Left colon (tissue), 2 donors: ENCODE results near the gene MEGF11. TPM values are rescaled to one million over a fixed set of nuclear protein-coding genes. Genes with fewer than 3 reads are reported as not detected.

Experiments
- ATAC-seq: fragments of 200-7000 bp; cut with Tn5 transposase; one replicate; pipeline ENCODE4 v1.9.1; 2020; ENCODE audit warnings: mild to moderate bottlenecking, moderate library complexity
- DNase-seq, 2 donors: peaks; one replicate each; pipeline ENCODE4 v3.0.0-alpha.2; 2020
- intact Hi-C, 2 donors: fragments of 100-400 bp; cut with DNase I in 1 of 2; cut with micrococcal nuclease in 1 of 2; formaldehyde crosslinking; loops; one replicate each; pipeline versions ENCODE4 v1.11.2 to v1.14.0; 2022; cut with DNase I, micrococcal nuclease
- total RNA-seq, 2 donors: library from RNA; stranded (reverse); fragmentation: NEBNext Ultra II Directional; extraction: Animal tissue kit (Norgen Biotek cat#: 25700); gene quantifications; one replicate each; pipeline ENCODE4 v1.2.1, GENCODE V29; 2021
- donor health status: DM: no; HTN: no; CAD: no.
- donor health status: DM: yes; HTN: yes; CAD: no.

Gene MEGF11
- total RNA-seq, 2 donors from 2014 or later = not detected

DNA sequence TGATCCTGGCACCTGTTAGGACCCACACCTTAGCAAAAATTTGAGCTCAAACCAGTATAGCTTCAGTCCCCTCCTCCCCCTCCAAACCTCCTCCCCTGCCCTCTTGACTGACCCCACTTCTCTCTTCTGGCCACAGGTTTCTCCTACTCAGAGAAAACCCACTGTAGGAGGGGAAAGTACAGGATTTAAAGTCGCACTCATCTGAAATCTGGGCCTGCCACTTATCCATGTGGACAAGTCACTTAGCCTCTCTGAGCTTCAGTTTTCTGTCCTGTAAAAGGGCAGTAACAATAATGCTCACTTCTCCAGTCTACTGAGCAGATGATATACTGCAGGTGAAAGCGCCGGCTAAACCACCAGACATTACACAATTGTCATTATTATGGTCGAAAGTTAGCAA, 142.7 kb downstream of the MEGF11 start:
- no peak for ATAC-seq
- DNase-seq = no peak
- intact Hi-C loops = no loop called here

DNA sequence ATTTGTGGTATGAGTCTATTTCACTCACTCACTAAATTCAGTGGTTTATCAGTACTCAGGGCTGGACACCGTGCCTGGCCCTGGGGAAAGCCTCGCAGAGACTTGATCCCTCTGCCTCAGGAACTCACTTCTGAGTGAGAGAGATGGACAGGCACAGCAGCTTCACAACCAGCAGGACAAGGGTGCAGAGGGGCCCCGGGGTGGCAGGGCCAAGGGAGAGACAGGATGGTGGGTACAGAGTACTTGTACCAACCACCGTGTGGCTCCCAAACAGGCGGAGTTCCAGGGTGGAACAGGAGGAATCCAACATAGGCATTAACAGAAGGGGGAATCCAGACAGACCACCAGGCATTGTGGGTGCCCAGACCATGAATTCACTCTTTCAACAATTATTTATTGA, 143.7 kb downstream of the MEGF11 start:
- intact Hi-C loops = no loop called here
- no peak for DNase-seq
- ATAC-seq = no peak

DNA sequence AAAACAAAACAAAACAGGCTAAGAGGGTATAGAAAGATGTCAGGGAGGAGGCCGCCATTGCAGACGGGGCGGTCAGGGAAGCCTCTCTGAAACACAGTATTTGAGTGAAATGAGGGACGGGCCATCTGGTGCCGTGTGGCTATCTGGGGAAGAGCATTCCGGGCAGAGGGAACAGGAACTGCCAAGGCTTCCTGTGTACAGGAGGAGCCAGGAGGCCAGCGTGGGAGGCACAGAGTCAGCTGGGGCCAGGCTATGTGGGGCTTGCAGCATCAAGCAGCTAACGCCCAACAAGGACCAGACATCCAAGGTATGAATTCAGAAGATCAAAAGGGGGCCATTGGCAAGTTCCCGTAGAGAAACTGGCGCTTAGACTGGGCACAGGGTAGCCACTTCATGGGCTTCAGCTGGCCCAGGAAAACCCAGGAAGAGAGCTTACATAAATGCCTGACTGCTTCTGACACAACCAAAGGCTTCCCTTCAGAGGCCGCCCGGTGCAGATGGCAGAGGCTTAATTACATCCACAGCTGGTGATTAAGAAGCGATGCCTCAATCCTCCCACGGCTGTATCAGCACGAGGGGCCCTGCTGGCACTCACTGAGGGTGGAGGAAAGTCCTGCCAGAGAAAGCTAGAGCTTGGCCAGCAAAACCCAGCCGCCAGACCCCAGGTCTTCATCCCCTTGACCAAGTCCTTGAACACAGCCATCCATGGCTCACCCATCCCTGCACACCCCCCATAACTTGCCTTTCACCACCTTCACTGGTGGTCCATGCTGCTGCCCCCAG, 144.9 kb downstream of the MEGF11 start:
- intact Hi-C loops = no loop called here
- DNase-seq (no peak), ATAC-seq (no peak)

DNA sequence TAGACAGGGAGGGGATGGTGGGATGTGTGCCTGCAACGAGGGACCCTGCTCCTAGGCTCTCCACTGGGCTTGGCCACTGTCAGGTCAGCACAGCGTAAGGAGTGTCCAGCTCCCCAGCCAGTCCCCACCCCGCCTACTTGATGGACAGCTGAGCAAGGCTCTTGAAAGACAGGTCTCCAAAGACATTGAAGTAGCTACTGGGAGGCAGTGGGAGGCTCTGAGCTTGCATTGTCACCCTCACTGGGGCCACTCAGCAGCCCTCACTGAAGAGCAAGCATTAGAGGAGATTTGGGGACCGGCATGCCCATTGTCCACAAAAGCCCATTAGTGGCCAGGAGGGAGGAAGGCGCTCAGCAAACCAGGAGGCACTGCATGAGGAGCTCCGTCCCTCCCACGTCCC, 146.5 kb downstream of the MEGF11 start:
- ATAC-seq (no peak), DNase-seq (no peak)
- intact Hi-C loops = no loop called here

DNA sequence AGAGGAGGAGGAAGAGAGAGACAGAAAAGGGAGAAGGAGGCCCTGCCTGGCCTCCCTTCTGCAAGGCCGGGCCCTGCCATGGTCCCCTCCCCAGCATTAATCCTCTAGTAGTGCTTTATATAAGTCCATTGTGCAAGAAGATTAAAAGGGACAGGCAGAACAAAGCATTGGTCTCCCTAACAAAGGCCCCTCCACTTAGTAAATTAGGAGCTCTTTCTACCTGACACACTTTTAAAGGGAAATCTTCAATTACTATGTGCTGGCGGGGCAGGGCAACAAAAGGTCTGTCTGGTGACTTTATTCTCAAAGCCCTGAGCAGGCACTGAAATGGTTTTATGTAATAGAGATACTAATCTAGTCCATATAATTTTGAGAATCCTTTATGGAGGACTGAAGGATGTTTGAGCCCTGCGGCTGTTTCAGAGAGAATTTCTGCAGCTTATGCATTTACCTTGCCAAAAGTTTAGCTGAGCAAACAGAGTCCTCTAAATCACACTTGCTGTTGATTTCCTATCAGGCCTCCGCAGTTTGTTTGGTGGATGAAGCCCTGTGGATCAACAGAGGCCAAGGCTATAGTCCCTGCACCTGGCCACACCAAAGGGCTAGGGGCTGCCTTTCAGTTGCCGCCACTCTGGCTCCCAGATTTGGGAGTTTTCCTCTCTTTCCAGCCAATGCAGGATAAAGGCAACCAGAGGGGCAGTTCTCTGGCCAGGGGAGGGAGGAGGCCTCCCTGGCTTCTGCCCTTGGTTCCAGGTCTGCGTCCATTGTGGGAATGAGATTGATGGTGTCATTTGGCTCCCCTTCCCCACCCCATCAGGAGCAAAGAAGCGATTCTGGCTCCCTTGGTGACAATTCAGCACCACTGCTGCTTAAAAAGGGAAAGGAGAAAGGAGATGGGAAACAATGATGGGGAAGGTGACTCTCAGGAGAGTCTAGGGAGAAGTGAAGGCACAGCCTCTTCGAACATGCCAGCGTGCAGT, 148.0 kb downstream of the MEGF11 start:
- no peak for ATAC-seq
- no peak for DNase-seq
- intact Hi-C loops = no loop called here

DNA sequence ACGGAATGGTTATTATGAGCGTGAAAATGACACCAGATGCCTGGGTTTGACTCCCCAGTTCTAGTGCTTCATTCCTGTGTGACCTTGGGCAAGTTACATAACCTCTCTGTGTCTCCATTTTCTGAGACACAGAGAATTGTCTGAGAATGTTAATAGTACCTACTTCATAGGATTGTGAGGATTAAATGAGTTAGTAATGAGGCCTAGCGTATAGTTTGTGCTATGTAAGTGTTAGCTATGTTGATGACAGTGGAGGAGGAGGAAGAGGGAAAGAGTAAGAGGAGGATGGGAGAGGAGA, 150.3 kb downstream of the MEGF11 start:
- DNase-seq (no peak), ATAC-seq (no peak)
- intact Hi-C loops = no loop called here

DNA sequence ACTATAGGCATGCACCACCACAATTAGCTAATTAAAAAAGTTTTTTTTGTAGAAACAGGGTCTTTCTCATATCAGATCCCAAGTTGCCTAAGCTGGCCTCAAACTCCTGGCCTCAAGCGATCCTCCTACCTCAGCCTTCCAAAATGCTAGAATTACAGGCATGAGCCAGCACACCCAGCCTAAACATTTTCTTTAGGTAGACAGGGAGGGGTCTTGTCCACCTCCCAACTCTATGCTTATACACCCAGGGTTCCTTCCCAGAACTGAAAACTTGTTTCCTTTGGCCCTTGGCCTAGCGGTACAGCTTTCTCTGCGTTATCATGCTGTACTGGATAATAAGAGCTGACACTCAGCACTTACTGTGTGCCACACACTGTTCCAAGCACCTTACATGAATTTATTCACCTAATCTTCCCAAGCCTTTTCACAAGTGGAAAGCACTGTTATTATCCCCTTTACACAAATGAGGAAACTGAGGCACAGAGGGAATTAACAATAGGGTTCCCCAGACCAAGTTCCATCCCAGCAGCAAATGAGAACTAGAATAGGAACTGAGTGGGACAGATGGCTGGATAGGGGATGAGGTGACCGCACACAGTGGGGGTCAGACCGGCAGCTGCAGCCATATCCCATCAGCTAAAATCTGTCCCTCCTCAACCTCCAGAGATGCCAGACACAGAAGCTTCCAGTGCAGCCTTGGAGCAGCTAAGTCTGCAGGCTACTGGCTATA, 150.8 kb downstream of the MEGF11 start:
- intact Hi-C loops = no loop called here
- ATAC-seq (no peak), DNase-seq (no peak)

DNA sequence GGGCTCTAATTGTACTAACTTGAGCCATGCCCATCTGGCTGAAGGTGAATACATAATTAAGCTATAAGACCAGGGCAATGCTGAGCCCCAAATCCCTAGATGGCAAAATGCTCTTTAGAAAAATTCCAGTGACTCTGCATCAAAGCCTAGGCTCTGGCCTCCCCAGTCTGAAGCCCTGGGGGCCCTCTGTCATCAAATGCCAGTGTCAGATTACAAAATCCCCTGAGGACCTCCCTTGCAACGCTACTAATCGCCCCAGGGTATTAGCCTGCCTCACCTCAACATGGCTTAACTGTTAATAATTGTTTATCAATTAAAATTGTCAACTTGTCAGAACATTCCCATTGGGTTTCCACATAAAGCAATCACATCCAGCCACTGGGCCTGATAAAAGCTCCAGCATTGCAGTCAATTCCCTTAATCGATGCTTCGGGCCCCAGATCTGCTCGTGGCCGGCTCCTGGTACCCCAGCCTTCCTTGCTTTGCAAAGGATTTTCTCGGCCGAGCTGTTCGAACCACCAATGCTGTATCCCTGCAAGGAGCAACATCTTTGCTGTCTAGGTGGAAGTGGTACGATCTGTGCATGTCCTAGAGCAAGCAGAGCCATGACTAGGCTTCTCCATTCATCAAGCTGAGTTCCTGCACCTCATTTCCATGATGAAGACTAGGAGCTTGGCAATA, 151.7 kb downstream of the MEGF11 start:
- intact Hi-C loops = no loop called here
- DNase-seq = no peak
- no peak for ATAC-seq

DNA sequence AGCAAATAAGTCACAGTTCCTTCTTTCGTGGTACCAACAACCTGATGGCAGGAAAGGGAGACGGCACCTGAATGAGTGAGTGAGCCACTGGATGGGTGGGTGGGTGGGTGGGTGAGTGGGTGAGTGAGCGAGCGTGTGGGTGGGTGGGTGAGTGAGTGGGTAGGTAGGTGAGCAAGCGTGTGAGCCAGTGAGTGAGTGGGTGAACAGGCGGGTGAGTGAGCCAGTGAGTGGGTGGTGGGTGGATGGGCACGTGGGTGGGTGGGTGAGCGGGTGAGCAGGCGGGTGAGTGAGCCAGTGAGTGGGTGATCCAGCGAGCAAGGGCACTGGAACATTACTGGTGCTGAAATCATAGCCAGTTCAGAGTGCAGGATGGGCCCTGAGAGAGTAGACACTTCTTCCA, 152.8 kb downstream of the MEGF11 start:
- no peak for DNase-seq
- no peak for ATAC-seq
- intact Hi-C loops = no loop called here

DNA sequence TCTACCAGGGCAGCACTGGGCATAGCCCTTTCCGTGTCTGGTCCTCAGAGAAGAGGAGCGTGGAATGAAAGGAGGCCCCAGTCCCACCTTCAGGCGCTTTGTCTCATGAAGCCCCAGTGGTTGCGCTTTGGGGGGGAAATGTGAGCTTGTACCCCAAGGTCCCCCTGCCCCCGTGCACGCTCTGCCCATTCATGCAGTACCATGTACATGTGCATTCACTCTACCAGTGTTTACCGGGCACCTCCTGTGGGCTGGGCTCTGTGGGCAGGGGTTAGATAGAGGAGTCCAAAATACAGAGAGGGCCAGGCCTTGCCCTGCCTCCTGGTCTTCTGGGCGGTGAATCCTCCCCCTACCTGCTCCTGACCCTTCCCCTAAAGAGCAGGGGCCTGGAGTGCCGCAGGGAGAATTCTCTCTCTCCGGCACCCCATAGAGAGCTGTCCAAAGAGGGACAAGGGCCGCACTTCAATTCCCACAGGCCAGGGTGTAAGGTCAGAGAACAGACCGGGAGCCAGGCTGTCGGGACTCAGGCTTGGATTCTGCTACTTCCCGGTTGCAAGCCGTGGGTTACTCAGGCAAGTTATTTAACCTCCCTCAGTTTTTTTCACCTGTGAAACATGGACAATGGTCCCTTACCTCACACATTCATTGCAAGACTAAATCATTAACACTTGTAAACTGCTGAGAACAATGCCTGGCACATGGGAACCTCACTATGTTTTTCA, 153.4 kb downstream of the MEGF11 start:
- ATAC-seq (no peak), DNase-seq (no peak)
- intact Hi-C loops = no loop called here

DNA sequence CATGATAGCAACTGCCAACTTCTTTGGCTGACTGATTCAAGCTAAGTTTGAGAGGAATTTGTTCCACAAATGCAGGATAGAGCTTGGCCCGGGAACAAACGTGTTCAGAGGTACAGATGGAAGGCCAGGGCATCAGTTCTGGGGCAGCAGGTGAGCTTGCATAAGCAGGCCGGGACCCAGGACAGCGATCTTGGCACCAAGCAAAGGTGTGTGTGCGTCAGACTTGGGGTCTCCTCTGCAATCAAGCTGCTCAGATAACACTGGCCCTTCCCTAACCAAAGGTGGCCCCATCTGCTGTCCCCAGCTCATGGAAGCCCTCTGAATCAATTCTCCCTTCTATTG, 155.6 kb downstream of the MEGF11 start:
- intact Hi-C loops = no loop called here
- DNase-seq = no peak
- ATAC-seq = no peak

DNA sequence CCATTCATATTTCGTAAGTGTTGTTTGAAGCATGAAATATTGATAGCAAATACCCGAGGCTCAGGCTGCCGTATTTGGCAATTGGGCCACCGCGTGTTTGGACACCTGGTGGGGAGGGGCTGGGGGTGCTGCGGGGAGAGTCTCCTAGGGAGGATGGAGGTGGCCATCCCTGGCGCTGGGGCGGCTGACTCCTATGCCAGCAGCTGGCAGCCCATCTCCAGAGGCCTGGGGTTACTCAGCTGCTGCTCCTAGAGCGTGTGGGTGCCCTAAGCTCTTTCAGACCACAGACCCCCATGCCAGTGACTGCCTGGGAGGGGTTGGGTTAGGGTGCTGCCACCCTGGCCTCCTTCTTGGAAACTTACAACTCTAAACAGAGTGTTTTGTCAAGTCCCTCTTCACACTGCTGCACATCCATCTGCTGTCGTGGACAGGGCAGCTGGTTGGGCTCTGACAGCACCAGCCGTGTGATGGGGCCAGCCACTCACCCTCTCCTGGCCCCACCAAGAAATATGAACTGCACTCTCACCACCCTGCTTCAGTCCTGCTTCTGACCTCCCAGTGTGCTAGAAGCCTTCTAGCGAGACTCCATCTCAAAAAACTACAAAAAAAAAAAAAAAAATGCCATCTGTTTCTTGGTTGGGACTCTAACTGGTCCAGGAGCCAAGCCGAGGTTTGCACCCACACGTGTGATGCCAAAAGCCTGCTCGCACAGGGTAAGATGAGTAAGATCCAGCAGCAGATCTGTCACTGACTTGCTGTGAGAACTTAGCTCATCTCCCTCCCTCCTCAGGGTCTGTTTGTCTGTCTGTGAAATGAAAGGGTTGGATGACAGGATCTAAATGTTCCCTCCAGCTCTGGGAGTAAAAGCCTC, 156.2 kb downstream of the MEGF11 start:
- intact Hi-C loops = no loop called here
- no peak for ATAC-seq
- no peak for DNase-seq

DNA sequence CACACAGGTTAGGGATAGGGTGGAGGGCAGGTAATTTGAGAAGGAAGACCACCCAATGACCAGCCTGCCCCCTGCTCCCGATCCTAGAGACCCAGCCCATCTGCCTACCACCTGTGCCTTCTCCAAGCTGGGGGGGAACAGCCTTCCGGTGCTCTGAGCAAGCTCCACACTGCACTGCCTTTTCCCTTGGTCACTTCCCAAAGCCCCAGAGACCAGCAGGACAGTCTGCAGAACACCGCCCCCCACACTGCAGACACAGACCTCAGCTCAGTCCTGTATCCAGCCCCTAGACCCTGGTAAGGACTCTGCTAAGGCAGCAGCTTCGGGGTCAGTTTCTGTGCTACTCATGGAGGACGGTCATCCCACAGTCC, 156.9 kb downstream of the MEGF11 start:
- ATAC-seq = no peak
- intact Hi-C loops = no loop called here
- DNase-seq = no peak

DNA sequence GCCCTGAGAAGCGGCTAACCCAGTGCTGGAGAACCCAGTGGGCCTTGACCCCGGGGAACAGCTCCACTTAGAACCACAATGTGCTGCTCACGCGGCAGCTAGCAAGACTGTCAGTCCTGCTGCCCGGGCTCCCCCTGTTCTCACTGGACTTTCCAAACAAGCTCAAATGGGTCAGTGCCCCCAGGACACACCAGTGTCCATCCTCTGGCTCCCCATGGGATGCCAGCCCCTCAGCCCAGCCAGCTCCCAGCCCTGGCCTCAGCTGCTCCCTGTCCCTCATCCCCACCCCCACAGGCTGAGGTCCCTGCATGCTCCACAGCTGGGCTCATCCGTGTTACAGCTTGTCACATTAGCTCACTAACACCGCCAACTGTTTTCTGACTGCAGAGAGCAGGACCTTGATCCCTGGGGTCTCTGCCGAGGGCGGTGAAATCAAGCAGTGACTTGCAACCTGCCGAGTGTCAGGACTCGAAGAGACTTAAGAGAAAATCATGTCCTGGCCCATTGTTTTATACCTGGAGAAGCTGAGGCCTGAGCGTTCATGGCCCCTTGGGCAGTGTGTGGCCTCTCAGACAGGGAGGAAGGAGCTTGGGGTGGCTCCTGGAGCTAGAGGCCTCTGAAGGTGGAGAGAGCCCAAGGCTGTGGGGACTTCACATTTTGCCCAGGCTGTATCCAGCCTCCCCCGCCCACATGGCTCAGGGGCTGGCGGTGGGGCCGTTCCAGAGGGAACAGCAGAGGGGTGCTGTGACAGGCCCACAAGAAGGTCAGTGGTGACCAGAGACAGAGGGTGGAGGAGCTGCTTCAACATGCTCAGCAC, 157.5 kb downstream of the MEGF11 start:
- intact Hi-C loops = no loop called here
- ATAC-seq (no peak), DNase-seq (no peak)

DNA sequence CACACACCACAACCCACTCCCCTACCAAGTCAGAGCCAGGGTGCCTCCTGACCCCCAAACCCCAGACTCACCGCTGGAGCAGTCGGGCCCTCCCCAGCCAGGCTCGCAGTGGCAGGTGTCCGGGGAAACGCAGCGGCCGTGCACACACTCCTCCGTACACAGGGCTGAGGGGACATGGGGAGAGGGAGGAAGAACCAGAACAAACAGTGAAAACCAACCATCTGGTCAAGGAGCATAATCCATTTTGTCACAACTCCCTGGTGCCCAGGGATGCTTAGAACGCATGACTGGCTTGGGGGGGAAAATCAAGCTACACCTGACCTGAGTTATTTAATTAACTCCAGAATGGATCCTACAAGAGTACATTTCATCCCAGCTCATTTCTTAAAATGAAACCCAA, 159.2 kb downstream of the MEGF11 start:
- intact Hi-C loops = no loop called here
- DNase-seq = no peak
- no peak for ATAC-seq

DNA sequence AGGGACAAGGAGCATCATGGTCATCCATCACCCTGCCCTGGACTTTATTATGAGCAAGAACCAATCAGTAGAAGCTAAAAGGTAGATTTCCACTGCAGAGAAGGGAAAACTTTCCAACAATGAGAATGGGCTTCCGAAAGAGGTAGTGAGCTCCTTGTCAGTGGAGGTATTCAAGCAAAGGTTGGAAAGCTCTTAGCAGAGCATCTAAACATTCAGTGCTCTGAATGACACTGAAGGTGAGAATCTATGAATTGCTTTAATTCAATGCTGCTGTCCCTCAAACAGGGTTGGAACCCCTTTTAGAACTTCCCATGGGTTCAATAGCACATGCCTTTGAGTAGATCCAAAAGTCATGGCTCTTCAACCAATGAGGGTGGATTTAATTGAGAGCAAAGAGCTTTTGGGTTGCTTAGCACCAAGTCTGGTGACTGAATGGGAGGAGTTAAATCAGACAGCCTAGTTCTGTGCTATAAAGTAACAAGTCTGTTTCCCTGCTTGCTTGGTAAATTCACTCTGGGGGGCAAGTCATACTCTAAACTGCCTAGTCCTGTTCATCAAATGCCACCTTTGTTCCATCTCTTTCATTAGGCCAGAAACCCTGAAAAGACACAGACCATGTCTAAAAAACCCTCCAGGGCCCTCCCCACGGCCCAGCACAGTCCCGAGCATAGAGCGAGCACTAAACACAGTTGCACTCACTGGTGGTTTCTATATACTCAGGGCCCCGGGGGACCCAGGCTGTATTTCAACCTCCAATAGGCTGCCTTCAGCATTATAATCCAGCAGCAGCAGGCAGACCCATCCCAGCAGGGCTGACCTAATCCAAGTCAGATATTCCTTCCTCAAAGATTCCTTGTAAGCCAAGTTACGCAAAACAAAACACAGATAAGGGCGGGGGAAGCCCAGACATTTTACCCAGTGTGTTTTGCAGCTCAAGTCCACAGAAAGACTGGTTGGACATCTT, 161.2 kb downstream of the MEGF11 start:
- intact Hi-C loops = no loop called here
- DNase-seq = no peak
- ATAC-seq = no peak
